ENCODE measurements around the gene SSTR3. TPM values are rescaled to one million over a fixed set of nuclear protein-coding genes. Genes with fewer than 3 reads are reported as not detected.

Gene SSTR3
- total and polyA plus RNA-seq, 3 donors from 2014 or later, result 26.8 to 54.4 (median 40.1) TPM

DNA sequence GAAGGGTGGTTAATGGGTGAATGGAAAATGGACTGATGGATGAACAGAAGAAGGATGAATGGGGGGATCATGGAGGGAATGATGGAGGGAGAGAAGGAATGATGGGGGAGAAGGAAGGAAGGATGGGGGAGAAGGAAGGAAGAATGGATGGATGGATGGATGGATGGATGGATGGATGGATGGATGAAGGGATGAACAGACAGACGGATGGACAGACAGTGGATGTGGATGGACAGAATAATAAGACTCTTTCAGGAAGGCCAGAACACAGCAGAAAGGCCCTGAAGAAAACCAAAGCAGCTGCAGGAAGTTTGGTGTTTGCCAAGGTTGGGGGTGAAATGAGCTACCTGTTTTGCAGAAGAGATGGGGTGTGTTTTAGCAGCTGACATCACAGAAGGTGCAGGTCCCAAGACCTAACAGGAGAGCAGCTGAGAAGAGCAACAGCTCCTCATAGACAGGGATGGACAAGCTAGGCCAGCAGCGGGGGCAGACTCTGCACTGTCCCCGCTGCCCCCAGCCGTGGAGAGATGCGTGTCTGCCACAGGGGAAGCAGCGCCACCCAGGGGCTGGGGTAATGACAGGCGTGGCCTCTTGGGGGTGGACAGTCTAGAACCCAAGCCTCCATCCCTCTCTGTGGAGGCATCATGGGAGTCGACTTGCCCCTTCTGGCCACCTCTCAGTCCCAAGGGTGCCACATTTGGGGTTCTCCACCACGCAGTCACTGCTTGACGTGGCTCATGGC lies 42.2 kb downstream of the SSTR3 start:
- intact Hi-C loops (cut with DNase I; ENCODE audit: low total_unique reads), result no loop called here
- H3K27me3 ChIP-seq, result no peaks in the 10 kb centered on the region
- no peak overlapping the region for H3K27ac ChIP-seq
- TF ChIP-seq POLR2A (IDR thresholded peaks at IDR 0.05), result no peak
- TF ChIP-seq, protein P1, sequence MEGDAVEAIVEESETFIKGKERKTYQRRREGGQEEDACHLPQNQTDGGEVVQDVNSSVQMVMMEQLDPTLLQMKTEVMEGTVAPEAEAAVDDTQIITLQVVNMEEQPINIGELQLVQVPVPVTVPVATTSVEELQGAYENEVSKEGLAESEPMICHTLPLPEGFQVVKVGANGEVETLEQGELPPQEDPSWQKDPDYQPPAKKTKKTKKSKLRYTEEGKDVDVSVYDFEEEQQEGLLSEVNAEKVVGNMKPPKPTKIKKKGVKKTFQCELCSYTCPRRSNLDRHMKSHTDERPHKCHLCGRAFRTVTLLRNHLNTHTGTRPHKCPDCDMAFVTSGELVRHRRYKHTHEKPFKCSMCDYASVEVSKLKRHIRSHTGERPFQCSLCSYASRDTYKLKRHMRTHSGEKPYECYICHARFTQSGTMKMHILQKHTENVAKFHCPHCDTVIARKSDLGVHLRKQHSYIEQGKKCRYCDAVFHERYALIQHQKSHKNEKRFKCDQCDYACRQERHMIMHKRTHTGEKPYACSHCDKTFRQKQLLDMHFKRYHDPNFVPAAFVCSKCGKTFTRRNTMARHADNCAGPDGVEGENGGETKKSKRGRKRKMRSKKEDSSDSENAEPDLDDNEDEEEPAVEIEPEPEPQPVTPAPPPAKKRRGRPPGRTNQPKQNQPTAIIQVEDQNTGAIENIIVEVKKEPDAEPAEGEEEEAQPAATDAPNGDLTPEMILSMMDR (IDR thresholded peaks at IDR 0.05), result no peak
- 90 to 94% methylated on average over 4 to 10 of the region's 10 CpGs for WGBS, 2 donors
- no peak for DNase-seq
- no peaks in the 10 kb centered on the region for H3K9me3 ChIP-seq
- H3K4me1 ChIP-seq, result no peaks in the 10 kb centered on the region
- H3K36me3 ChIP-seq (ENCODE audit: low read depth, missing control alignments), result no peaks in the 10 kb centered on the region
- H3K4me3 ChIP-seq, result no peak overlapping the region

DNA sequence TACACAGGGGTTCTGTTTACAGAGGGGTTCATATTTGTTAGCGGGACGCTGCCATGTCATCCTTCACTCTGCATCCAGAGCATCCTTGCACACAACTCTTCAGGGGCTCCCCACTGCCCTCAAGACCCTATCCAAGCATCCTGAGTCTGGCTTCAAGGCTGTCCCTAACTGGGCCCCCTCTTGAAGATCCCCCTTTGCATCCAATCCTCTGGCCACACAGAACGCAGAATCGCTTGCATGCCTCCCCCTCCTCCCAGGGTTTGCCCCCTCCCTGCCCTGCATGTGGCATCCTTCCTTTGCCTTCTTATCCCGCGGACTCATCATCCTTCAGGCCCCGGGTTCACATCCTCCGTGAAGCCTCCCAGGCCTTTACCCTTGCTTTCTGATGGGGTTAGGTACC lies 42.9 kb downstream of the SSTR3 start:
- no peaks in the 10 kb centered on the region for H3K9me3 ChIP-seq
- intact Hi-C loops (cut with DNase I; ENCODE audit: low total_unique reads), result no loop called here
- no peaks in the 10 kb centered on the region for H3K36me3 ChIP-seq (ENCODE audit: low read depth, missing control alignments)
- no peak for TF ChIP-seq POLR2A (IDR thresholded peaks at IDR 0.05)
- TF ChIP-seq, protein P1 (IDR thresholded peaks at IDR 0.05), result no peak
- H3K4me3 ChIP-seq, result no peak overlapping the region
- H3K27me3 ChIP-seq, result no peaks in the 10 kb centered on the region
- no peak overlapping the region for H3K27ac ChIP-seq
- 89 to 90% methylated on average over 8 of the region's 8 CpGs for WGBS, 2 donors
- no peak for DNase-seq
- no peaks in the 10 kb centered on the region for H3K4me1 ChIP-seq

DNA sequence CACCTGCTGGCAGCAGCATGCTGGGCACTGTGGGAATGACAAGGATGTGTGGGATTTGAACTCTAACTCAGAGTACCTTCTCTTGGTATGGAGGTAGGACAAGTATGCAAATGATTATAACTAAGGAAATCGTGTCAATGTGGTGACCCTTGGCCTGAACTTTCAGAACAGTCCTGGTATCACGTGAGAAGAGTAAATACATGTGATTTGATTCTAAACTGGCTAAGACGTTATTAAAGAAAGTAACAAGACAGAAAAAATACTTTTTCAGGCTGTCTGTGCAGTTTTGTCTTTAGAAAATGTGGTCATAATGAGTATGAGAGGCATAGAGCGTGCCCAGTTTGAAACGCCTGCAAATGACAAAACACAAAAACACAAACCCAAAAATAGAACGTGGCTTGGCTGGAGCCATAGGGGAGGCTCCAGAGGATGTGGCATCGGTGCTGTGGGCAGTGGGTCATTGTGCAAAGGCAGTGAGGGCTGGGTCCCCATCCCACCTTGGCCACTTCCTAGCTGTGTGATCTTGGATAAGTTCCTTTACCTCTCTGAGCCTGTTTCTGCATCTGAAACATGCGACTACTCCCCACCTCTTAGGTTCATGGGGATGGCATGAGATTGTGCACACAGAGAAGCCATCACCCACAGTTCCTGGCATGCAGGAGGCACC lies 44.2 kb downstream of the SSTR3 start:
- 64 to 77% methylated on average over 8 of the region's 8 CpGs for WGBS, 2 donors
- no peaks in the 10 kb centered on the region for H3K27me3 ChIP-seq
- no peak for TF ChIP-seq POLR2A (IDR thresholded peaks at IDR 0.05)
- TF ChIP-seq, protein P1 (IDR thresholded peaks at IDR 0.05), result no peak
- no peaks in the 10 kb centered on the region for H3K36me3 ChIP-seq (ENCODE audit: low read depth, missing control alignments)
- no peak for DNase-seq
- H3K27ac ChIP-seq, result no peak overlapping the region
- no peaks in the 10 kb centered on the region for H3K9me3 ChIP-seq
- intact Hi-C loops (cut with DNase I; ENCODE audit: low total_unique reads), result no loop called here
- H3K4me3 ChIP-seq, result no peak overlapping the region
- H3K4me1 ChIP-seq, result no peaks in the 10 kb centered on the region

DNA sequence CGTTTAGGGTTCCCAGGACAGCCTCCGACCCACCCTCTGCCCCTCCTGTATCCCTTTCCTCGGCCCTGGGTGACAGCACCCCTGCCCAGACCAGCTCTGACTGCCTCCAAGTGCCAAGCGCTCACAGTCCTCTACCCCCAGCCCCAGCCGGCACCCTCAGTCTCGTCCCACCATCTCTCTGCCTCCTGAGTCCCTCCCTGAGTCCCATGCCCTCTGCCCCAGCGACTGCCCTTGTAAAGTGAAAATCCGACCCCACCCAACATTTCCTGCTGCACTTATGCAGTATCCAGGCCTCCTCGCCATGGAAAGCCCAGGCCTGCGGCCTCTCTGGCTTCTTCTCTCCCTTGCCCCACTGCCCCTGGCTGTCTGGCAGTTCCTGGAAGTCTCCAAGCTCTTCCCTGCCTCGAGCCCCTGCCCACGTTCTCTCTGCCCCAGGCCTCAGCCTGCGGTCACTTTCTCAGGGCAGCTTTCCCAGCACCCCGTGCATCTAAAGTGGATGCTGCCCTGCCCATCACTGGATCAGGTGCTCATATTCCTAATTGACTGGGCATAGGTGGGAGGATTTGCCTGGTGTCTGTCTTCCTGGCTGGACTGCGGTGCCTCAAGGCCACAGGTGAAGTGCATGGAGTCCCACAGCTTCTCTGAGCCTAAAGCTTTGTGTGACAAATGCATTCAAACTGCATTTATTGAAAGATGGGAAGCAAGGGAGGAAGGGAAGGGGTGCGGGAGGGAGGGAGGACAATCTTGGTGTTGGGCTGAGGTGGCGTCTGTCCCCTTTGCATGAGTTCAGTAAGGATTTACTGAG lies 44.9 kb downstream of the SSTR3 start:
- DNase-seq, result no peak
- intact Hi-C loops (cut with DNase I; ENCODE audit: low total_unique reads), result no loop called here
- no peaks in the 10 kb centered on the region for H3K27me3 ChIP-seq
- H3K4me1 ChIP-seq, result peaks cover 2% of the 10 kb centered on the region
- TF ChIP-seq POLR2A (IDR thresholded peaks at IDR 0.05), result no peak
- TF ChIP-seq, protein P1 (IDR thresholded peaks at IDR 0.05), result no peak
- no peaks in the 10 kb centered on the region for H3K9me3 ChIP-seq
- no peak overlapping the region for H3K27ac ChIP-seq
- WGBS, 2 donors, result 67 to 73% methylated on average over 16 to 17 of the region's 17 CpGs
- no peaks in the 10 kb centered on the region for H3K36me3 ChIP-seq (ENCODE audit: low read depth, missing control alignments)
- H3K4me3 ChIP-seq, result no peak overlapping the region

All from testis (tissue), 3 donors.